ENCODE results near the gene SH3PXD2A.

Gene SH3PXD2A

GRCh38 chr10:103855424-103855823 lies at the start of gene SH3PXD2A:
SH3PXD2A (minus strand) TSS chr10:103855576; CDS start chr10:103855266, 310 bp downstream.
- no peak for FAIRE-seq

- no peak for FAIRE-seq
These were observed 45.9 kb upstream of the SH3PXD2A start for GRCh38 chr10:103901299-103901698.

- no peak for FAIRE-seq
These were observed 43.9 kb upstream of the SH3PXD2A start for GRCh38 chr10:103899312-103899711.

- FAIRE-seq, result no peak
These were observed 41.9 kb upstream of the SH3PXD2A start for GRCh38 chr10:103897241-103897774.

GRCh38 chr10:103896225-103896624 lies 40.8 kb upstream of the SH3PXD2A start:
- no peak for FAIRE-seq

- FAIRE-seq, result no peak
These were observed 40.2 kb upstream of the SH3PXD2A start for GRCh38 chr10:103895411-103896186.

- FAIRE-seq, result no peak
These were observed 39.1 kb upstream of the SH3PXD2A start for GRCh38 chr10:103894441-103894864.

- FAIRE-seq, result no peak
These were observed 38.4 kb upstream of the SH3PXD2A start for GRCh38 chr10:103893817-103894216.

- FAIRE-seq, result no peak
These were observed 36.8 kb upstream of the SH3PXD2A start for GRCh38 chr10:103892181-103892580.

GRCh38 chr10:103890688-103891087 lies 35.3 kb upstream of the SH3PXD2A start:
- no peak for FAIRE-seq

GRCh38 chr10:103890194-103890658 lies 34.9 kb upstream of the SH3PXD2A start:
- no peak for FAIRE-seq

- FAIRE-seq, result no peak
These were observed 33.8 kb upstream of the SH3PXD2A start for GRCh38 chr10:103889121-103889720.

GRCh38 chr10:103888113-103888841 lies 32.9 kb upstream of the SH3PXD2A start:
- peak; percentile 85 for FAIRE-seq

GRCh38 chr10:103885617-103886016 lies 30.2 kb upstream of the SH3PXD2A start:
- FAIRE-seq, result no peak

- FAIRE-seq, result peak; percentile 88
These were observed 29.3 kb upstream of the SH3PXD2A start for GRCh38 chr10:103884681-103885139.

GRCh38 chr10:103882285-103883007 lies 27.1 kb upstream of the SH3PXD2A start:
- FAIRE-seq, result no peak

- FAIRE-seq, result no peak
These were observed 26.3 kb upstream of the SH3PXD2A start for GRCh38 chr10:103881416-103882284.

- FAIRE-seq, result no peak
These were observed 24.5 kb upstream of the SH3PXD2A start for GRCh38 chr10:103879831-103880230.

GRCh38 chr10:103879409-103879808 lies 24.0 kb upstream of the SH3PXD2A start:
- FAIRE-seq, result no peak

GRCh38 chr10:103877861-103878260 lies 22.5 kb upstream of the SH3PXD2A start:
- no peak for FAIRE-seq

- no peak for FAIRE-seq
These were observed 20.8 kb upstream of the SH3PXD2A start for GRCh38 chr10:103876155-103876554.

Data from A204.1 (cell line).